K562 (cell line): ENCODE data around the gene SCRN2. TPM values are rescaled to one million over a fixed set of nuclear protein-coding genes. Genes with fewer than 3 reads are reported as not detected.

Experiments
- CEBPG ChIP-seq, 3 experiments: fragments of 200-800 bp in 1 of 3; sonication (Bioruptor generic) in 1 of 3; sonication (generic) in 1 of 3; formaldehyde crosslinking in 1 of 3; IDR thresholded peaks in 2 of 3; conservative IDR thresholded peaks in 1 of 3; 2 replicates each; pipeline versions ENCODE4 v1.6.1 to v1.8.0; 2016 to 2022; ENCODE audit warnings: missing compliant biosample characterization in 2 of 3, missing genetic modification characterization in 2 of 3, mild to moderate bottlenecking in 1 of 3, missing genetic modification reagents in 1 of 3
- ESRRA ChIP-seq: fragments of 450-650 bp; IDR thresholded peaks from 2 replicates; pipeline ENCODE4 v1.6.1; 2014; ENCODE audit warnings: low read depth, mild to moderate bottlenecking, moderate library complexity, borderline replicate concordance
- FOSL1 ChIP-seq: fragments of 200-800 bp; sonication (Bioruptor generic); conservative IDR thresholded peaks from 2 replicates; pipeline ENCODE4 v1.6.1; 2016; ENCODE audit warnings: missing genetic modification characterization, missing compliant biosample characterization
- PBX2 ChIP-seq, 2 experiments: IDR thresholded peaks in 1 of 2; conservative IDR thresholded peaks in 1 of 2; 2 replicates each; pipeline ENCODE4 v1.6.1; 2016; ENCODE audit warnings: low read depth in 2 of 2, mild to moderate bottlenecking in 1 of 2, missing compliant biosample characterization in 1 of 2, missing genetic modification characterization in 1 of 2, moderate library complexity in 1 of 2
- SMARCA4 ChIP-seq: fragments of 450-650 bp; IDR thresholded peaks from 2 replicates; pipeline ENCODE4 v1.6.1; 2016
- VEZF1 ChIP-seq: fragments of 200-800 bp; sonication (Bioruptor generic); IDR thresholded peaks from 2 replicates; pipeline ENCODE4 v1.6.1; 2017; ENCODE audit warnings: missing genetic modification characterization, missing compliant biosample characterization
- polyA plus RNA-seq, 8 experiments: library from polyadenylated mRNA; depleted of rRNA in 4 of 8; stranded (reverse) in 5 of 8; unstranded in 3 of 8; fragments of >200 nt; fragmentation: Nextera tagmentation in 2 of 8; fragmentation: Illumina TruSeq in 1 of 8; extraction: Ambion mirVana in 2 of 8; extraction: Trizol in 1 of 8; gene quantifications; 2 replicates each; pipeline versions ENCODE4 v1.2.1 to v1.2.3, GENCODE V29; 2011 to 2014; ENCODE audit warnings: inconsistent platforms in 1 of 8, missing spikeins in 1 of 8
- total RNA-seq, 7 experiments: library from RNA; depleted of rRNA in 6 of 7; stranded (reverse); fragments of >200 nt in 6 of 7; fragmentation: Illumina TruSeq in 2 of 7; extraction: Trizol in 2 of 7; gene quantifications; 2 replicates each; pipeline versions ENCODE4 v1.2.1 to v1.2.3, GENCODE V29; 2011 to 2021; ENCODE audit warnings: low replicate concordance in 1 of 7

Gene SCRN2
- total and polyA plus RNA-seq, 9 of the 15 experiments (the other 6 are each of a cell fraction or from before 2014, with no cell fraction given) = 0.25 to 32.9 (median 13.6) TPM

- TF ChIP-seq CEBPG (CRISPR knock-in tag; IDR thresholded peaks at IDR 0.05) (peak; percentile 59), CEBPG (tag; conservative IDR thresholded peaks at IDR 0.05 in 1 of 2, IDR thresholded peaks at IDR 0.05 in 1 of 2) (peak; percentile 47 to 62), SMARCA4 (no peak), ESRRA (no peak), PBX2 (CRISPR knock-in tag; IDR thresholded peaks at IDR 0.05; ENCODE audit: low read depth) (no peak), PBX2 (tag; conservative IDR thresholded peaks at IDR 0.05; ENCODE audit: low read depth) (peak; percentile 95), VEZF1 (peak; percentile 73), FOSL1 (tag) (no peak)
Measured at GRCh38 chr17:47883589-47884426, 42.7 kb upstream of the SCRN2 start (continued).
